OCI-LY3 (cell line): ENCODE results near the gene CNTN1.

Experiments used
- EZH2phosphoT487 ChIP-seq: fragments of 200-600 bp; shearing (Covaris generic); IDR thresholded peaks from 2 replicates; pipeline ENCODE4 v1.6.1; 2018; ENCODE audit warnings: antibody characterized with exemption, mixed run types, low read depth
- TF ChIP-seq, protein P1 (sequence below): fragments of 200-600, 300-600 bp; sonication (generic); IDR thresholded peaks from 2 replicates; pipeline ENCODE4 v1.5.1; 2014; ENCODE audit warnings: antibody characterized with exemption, low read length, low read depth

- TF ChIP-seq, protein P1, sequence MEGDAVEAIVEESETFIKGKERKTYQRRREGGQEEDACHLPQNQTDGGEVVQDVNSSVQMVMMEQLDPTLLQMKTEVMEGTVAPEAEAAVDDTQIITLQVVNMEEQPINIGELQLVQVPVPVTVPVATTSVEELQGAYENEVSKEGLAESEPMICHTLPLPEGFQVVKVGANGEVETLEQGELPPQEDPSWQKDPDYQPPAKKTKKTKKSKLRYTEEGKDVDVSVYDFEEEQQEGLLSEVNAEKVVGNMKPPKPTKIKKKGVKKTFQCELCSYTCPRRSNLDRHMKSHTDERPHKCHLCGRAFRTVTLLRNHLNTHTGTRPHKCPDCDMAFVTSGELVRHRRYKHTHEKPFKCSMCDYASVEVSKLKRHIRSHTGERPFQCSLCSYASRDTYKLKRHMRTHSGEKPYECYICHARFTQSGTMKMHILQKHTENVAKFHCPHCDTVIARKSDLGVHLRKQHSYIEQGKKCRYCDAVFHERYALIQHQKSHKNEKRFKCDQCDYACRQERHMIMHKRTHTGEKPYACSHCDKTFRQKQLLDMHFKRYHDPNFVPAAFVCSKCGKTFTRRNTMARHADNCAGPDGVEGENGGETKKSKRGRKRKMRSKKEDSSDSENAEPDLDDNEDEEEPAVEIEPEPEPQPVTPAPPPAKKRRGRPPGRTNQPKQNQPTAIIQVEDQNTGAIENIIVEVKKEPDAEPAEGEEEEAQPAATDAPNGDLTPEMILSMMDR = no peak
- no peak for TF ChIP-seq EZH2phosphoT487
Observed at GRCh38 chr12:40870981-40871380, 178.7 kb downstream of the CNTN1 start.
